ENCODE results near the gene ANP32D. TPM values are rescaled to one million over a fixed set of nuclear protein-coding genes. Genes with fewer than 3 reads are reported as not detected.
"Not testable (repeated sequence)": the region's sequence is repeated elsewhere in the genome, so short reads cannot be mapped to it uniquely, and the experiment has no call there.

Gene ANP32D
- polyA plus RNA-seq, 1 experiment = not detected

DNA sequence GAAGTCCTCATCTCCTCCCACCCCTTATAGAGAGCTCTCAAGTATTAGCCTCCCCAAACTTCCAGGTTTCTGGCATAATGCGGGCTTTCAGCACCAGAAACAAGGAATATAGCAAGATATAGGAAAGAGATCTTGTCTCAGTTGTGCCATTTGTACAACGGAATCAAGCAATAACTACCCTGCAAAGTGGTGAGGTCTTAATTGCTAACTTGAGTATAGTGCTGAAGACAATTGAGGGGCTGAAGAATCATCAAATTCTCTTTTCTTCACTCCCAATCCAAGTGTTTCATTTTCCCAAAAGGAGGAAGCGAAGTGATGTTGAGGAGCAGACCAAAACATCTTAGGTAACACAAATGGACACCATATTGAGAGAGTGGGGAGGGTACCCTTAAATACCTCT, 26.8 kb upstream of the ANP32D start:
- Histone ChIP-seq H3K4me3 (ENCODE audit: low read depth, low read length) (no peak overlapping the region), H3K36me3 (ENCODE audit: control insufficient read depth, insufficient read depth, low read length) (no peaks in the 10 kb centered on the region), H3K27me3 (ENCODE audit: control insufficient read depth, insufficient read depth, low read length) (peaks cover 1% of the 10 kb centered on the region; the same call in 1 of the 2 replicates)
- ChIA-PET CTCF (interaction anchor here (1.0 kb wide), 1 partner anchor 12 kb away, joined by 3 read pairs; no protein-coding TSS in a partner anchor), POLR2A (no interaction called here)
- no peak for DNase-seq (ENCODE audit: low read depth)
- TF ChIP-seq, protein P1, sequence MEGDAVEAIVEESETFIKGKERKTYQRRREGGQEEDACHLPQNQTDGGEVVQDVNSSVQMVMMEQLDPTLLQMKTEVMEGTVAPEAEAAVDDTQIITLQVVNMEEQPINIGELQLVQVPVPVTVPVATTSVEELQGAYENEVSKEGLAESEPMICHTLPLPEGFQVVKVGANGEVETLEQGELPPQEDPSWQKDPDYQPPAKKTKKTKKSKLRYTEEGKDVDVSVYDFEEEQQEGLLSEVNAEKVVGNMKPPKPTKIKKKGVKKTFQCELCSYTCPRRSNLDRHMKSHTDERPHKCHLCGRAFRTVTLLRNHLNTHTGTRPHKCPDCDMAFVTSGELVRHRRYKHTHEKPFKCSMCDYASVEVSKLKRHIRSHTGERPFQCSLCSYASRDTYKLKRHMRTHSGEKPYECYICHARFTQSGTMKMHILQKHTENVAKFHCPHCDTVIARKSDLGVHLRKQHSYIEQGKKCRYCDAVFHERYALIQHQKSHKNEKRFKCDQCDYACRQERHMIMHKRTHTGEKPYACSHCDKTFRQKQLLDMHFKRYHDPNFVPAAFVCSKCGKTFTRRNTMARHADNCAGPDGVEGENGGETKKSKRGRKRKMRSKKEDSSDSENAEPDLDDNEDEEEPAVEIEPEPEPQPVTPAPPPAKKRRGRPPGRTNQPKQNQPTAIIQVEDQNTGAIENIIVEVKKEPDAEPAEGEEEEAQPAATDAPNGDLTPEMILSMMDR (IDR thresholded peaks at IDR 0.05; ENCODE audit: insufficient read depth, low read depth, low read length) = no peak

DNA sequence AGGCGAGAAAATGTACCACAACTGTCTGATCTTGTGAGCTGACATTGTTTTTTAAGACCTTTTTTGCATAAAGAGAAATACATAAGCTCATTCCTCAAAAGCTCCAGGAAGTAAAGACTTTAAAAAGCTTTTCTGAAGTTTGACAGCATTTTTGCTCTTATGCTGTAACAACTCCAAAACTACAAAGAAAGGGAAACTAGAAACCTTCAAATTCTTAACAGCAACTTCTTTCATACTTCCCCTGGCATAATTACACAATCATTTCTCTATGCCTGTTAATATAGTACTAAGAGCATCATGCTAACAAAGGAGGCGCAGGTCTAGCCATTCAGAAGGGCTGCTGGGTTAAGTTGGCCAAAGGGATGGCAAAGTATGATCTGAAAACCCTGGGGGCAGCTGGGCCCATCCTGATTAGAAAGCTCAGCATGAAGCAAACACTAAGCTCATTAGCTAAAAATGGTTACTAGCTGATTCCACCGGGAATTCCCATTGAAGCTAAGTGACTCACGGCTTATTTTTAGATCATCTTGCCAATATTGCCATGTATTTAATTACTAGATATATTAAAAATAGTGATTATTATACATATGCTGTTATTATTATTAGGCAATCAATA, 26.1 kb upstream of the ANP32D start:
- no peak for DNase-seq (ENCODE audit: low read depth)
- peaks cover 1% of the 10 kb centered on the region; the same call in 1 of the 2 replicates for H3K27me3 ChIP-seq (ENCODE audit: control insufficient read depth, insufficient read depth, low read length)
- POLR2A ChIA-PET = no interaction called here

DNA sequence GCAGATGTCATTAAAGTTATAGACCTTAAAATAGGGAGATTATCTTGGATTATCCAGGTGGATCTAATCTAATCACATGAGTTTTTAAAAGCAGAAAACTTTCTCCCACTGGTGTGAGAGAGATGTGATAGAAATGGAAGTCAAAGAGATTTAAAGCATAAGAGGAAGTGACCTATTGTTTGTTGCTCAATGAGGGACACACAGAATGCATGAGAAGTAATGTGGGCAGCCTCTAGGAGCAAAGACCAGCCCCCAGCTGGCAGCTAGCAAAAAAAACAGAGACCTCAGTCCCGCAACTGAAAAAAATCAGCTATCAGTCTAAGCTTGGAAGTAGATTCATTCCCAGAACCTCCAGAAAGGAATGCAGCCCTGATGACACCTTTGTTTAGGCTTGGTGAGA, 24.6 kb upstream of the ANP32D start:
- ChIA-PET POLR2A (no interaction called here), CTCF (no interaction called here)
- TF ChIP-seq, protein P1 (IDR thresholded peaks at IDR 0.05; ENCODE audit: insufficient read depth, low read depth, low read length) = no peak
- DNase-seq (ENCODE audit: low read depth) = no peak
- Histone ChIP-seq H3K27me3 (ENCODE audit: control insufficient read depth, insufficient read depth, low read length) (peaks cover 1% of the 10 kb centered on the region; the same call in 1 of the 2 replicates), H3K4me3 (ENCODE audit: low read depth, low read length) (no peak overlapping the region), H3K36me3 (ENCODE audit: control insufficient read depth, insufficient read depth, low read length) (no peaks in the 10 kb centered on the region)

More for the DNA sequence above, 26.1 kb upstream of the ANP32D start:
- Histone ChIP-seq H3K4me3 (ENCODE audit: low read depth, low read length) (no peak overlapping the region), H3K36me3 (ENCODE audit: control insufficient read depth, insufficient read depth, low read length) (no peaks in the 10 kb centered on the region)
- CTCF ChIA-PET = interaction anchor here (1.0 kb wide), 1 partner anchor 11 kb away, joined by 3 read pairs; no protein-coding TSS in a partner anchor
- TF ChIP-seq, protein P1 (IDR thresholded peaks at IDR 0.05; ENCODE audit: insufficient read depth, low read depth, low read length) = no peak

DNA sequence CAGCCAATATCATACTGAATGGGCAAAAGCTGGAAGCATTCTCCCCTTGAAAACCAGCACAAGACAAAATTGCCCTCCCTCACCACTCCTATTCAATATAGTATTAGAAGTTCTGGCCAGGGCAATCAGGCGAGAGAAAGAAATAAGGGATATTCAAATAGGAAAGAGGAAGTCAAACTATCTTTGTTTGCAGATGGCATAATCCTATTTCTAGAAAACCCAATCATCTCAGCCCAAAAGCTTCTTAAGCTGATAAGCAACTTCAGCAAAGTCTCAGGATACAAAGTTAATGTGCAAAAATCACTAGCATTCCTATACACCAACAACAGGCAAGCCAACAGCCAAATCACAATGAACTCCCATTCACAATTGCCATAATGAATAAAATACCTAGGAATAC, 21.0 kb upstream of the ANP32D start:
- Histone ChIP-seq H3K36me3 (ENCODE audit: control insufficient read depth, insufficient read depth, low read length) (no peaks in the 10 kb centered on the region), H3K4me3 (ENCODE audit: low read depth, low read length) (no peak overlapping the region), H3K27me3 (ENCODE audit: control insufficient read depth, insufficient read depth, low read length) (no peaks in the 10 kb centered on the region)
- DNase-seq (ENCODE audit: low read depth) = no peak
- TF ChIP-seq, protein P1 (IDR thresholded peaks at IDR 0.05; ENCODE audit: insufficient read depth, low read depth, low read length) = no peak
- POLR2A ChIA-PET = no interaction called here
- CTCF ChIA-PET = interaction anchor here (0.6 kb wide), 1 partner anchor 63 kb away, joined by 4 read pairs; no protein-coding TSS in a partner anchor

DNA sequence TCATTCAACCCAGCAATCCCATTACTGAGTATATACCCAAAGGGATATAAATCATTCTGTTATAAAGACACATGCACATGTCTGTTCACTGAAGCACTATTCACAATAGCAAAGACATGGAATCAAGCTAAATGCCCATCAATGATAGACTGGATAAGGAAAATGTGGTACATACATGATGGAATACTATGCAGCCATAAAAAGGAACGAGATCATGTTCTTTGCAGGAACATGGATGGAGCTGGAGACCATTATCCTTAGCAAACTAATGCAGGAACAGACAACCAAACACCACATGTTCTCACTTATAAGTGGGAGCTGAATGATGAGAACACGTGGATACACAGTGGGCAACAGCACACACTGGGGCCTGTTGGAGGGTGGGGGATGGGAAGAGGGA, 19.4 kb upstream of the ANP32D start:
- CTCF ChIA-PET; DNase-seq (ENCODE audit: low read depth); POLR2A ChIA-PET: not testable (repeated sequence)

More for the DNA sequence above, 19.4 kb upstream of the ANP32D start:
- not testable (repeated sequence) for H3K4me3 ChIP-seq (ENCODE audit: low read depth, low read length); H3K36me3 ChIP-seq (ENCODE audit: control insufficient read depth, insufficient read depth, low read length); H3K27me3 ChIP-seq (ENCODE audit: control insufficient read depth, insufficient read depth, low read length)
